Fibroblast of lung (primary cell): Measurements from ENCODE around the gene ASAP2. TPM values are rescaled to one million over a fixed set of nuclear protein-coding genes. Genes with fewer than 3 reads are reported as not detected.

Source experiments
- DNase-seq, 2 donors: peaks; one replicate each; pipeline versions ENCODE4 v3.0.0 to v3.0.0-alpha.2; 2010; ENCODE audit warnings: low read depth in 2 of 2
- H2AFZ ChIP-seq: 2 replicates; pipeline ENCODE4 v1.5.1; 2012; ENCODE audit warnings: low read length, control low read depth, inconsistent platforms
- H3K27ac ChIP-seq: 2 replicates; pipeline ENCODE4 v1.5.1; 2011; ENCODE audit warnings: low read length, control low read depth; ENCODE audit not compliant: insufficient read depth
- H3K27me3 ChIP-seq: 2 replicates; pipeline ENCODE4 v1.5.1; 2011; ENCODE audit warnings: mild to moderate bottlenecking, low read length; ENCODE audit not compliant: control insufficient read depth, insufficient read depth
- H3K36me3 ChIP-seq: 2 replicates; pipeline ENCODE4 v1.5.1; 2011; ENCODE audit warnings: low read length; ENCODE audit not compliant: control insufficient read depth, insufficient read depth
- H3K4me1 ChIP-seq: 2 replicates; pipeline ENCODE4 v1.5.1; 2011; ENCODE audit warnings: low read length; ENCODE audit not compliant: control insufficient read depth, insufficient read depth; ENCODE audit errors: extremely low read depth
- H3K4me2 ChIP-seq: 2 replicates; pipeline ENCODE4 v1.5.1; 2011; ENCODE audit warnings: low read length, control low read depth; ENCODE audit not compliant: insufficient read depth; ENCODE audit errors: extremely low read depth
- H3K4me3 ChIP-seq, 4 experiments: fragments of 200-600 bp in 1 of 4; sonication (generic) in 1 of 4; replicated peaks in 1 of 4; 2 replicates each; pipeline ENCODE4 v1.5.1; 2011 to 2016; ENCODE audit warnings: low read length in 4 of 4, low read depth in 3 of 4, mild to moderate bottlenecking in 3 of 4, control low read depth in 2 of 4, inconsistent platforms in 1 of 4, mixed read lengths in 1 of 4; ENCODE audit not compliant: insufficient read depth in 1 of 4; ENCODE audit errors: control extremely low read depth in 1 of 4
- H3K79me2 ChIP-seq: 2 replicates; pipeline ENCODE4 v1.5.1; 2012; ENCODE audit warnings: mild to moderate bottlenecking, low read length, inconsistent platforms; ENCODE audit not compliant: control insufficient read depth, insufficient read depth
- H3K9ac ChIP-seq: 2 replicates; pipeline ENCODE4 v1.5.1; 2011; ENCODE audit warnings: mild to moderate bottlenecking, low read length, control low read depth; ENCODE audit not compliant: insufficient read depth
- H3K9me3 ChIP-seq: 2 replicates; pipeline ENCODE4 v1.5.1; 2012; ENCODE audit warnings: low read depth, low read length; ENCODE audit not compliant: control insufficient read depth, insufficient read depth
- H4K20me1 ChIP-seq: 2 replicates; pipeline ENCODE4 v1.5.1; 2011; ENCODE audit warnings: low read length; ENCODE audit not compliant: control insufficient read depth, insufficient read depth; ENCODE audit errors: extremely low read depth
- EZH2 ChIP-seq: IDR thresholded peaks from 2 replicates; pipeline ENCODE4 v1.5.1; 2012; ENCODE audit warnings: low read length, control low read depth, mild to moderate bottlenecking; ENCODE audit errors: missing control alignments
- polyA plus RNA-seq, 2 donors: library from polyadenylated mRNA; depleted of rRNA in 1 of 2; stranded (reverse) in 1 of 2; unstranded in 1 of 2; fragments of >200 nt; gene quantifications; 2 replicates each; pipeline ENCODE4 v1.2.1, GENCODE V29; 2011 to 2012; ENCODE audit warnings: missing spikeins in 1 of 2
- total RNA-seq: library from RNA; depleted of rRNA; stranded (reverse); fragments of >200 nt; gene quantifications from 2 replicates; pipeline ENCODE4 v1.2.1, GENCODE V29; 2014
- TF ChIP-seq, protein P1 (sequence below), 2 donors: IDR thresholded peaks in 1 of 2; conservative IDR thresholded peaks in 1 of 2; 1 replicate in 1 of 2; 2 replicates in 1 of 2; pipeline ENCODE4 v1.5.1; 2011 to 2012; ENCODE audit warnings: low read length in 2 of 2, control low read depth in 1 of 2, inconsistent platforms in 1 of 2, low read depth in 1 of 2, mild to moderate bottlenecking in 1 of 2

Gene ASAP2
- total and polyA plus RNA-seq, 2 donors (not counting 1 experiment from before 2014, with no cell fraction given), result 19.2 to 19.9 TPM

- Histone ChIP-seq H3K27me3 (no peaks in the 10 kb centered on the region), H3K27ac (no peak overlapping the region), H3K9ac (no peak overlapping the region), H4K20me1 (no peaks in the 10 kb centered on the region), H3K4me2 (no peak overlapping the region), H2AFZ (no peak overlapping the region), H3K4me3 (no peak overlapping the region), H3K36me3 (no peaks in the 10 kb centered on the region), H3K9me3 (no peaks in the 10 kb centered on the region), H3K4me1 (peaks cover 5% of the 10 kb centered on the region), H3K79me2 (no peaks in the 10 kb centered on the region)
- no peak for DNase-seq
- TF ChIP-seq, protein P1, sequence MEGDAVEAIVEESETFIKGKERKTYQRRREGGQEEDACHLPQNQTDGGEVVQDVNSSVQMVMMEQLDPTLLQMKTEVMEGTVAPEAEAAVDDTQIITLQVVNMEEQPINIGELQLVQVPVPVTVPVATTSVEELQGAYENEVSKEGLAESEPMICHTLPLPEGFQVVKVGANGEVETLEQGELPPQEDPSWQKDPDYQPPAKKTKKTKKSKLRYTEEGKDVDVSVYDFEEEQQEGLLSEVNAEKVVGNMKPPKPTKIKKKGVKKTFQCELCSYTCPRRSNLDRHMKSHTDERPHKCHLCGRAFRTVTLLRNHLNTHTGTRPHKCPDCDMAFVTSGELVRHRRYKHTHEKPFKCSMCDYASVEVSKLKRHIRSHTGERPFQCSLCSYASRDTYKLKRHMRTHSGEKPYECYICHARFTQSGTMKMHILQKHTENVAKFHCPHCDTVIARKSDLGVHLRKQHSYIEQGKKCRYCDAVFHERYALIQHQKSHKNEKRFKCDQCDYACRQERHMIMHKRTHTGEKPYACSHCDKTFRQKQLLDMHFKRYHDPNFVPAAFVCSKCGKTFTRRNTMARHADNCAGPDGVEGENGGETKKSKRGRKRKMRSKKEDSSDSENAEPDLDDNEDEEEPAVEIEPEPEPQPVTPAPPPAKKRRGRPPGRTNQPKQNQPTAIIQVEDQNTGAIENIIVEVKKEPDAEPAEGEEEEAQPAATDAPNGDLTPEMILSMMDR (conservative IDR thresholded peaks at IDR 0.05 in 1 of 2, IDR thresholded peaks at IDR 0.05 in 1 of 2; ENCODE audit: low read depth in 1 of 2, low read length in 2 of 2), result no peak
- no peak for TF ChIP-seq EZH2
These were observed 45.9 kb upstream of the ASAP2 start for GRCh38 chr2:9160732-9161131.

GRCh38 chr2:9162841-9163240 lies 43.8 kb upstream of the ASAP2 start:
- no peak overlapping the region for H3K4me3 ChIP-seq
- H3K79me2 ChIP-seq, result no peaks in the 10 kb centered on the region
- H3K36me3 ChIP-seq, result no peaks in the 10 kb centered on the region
- no peak overlapping the region for H3K4me2 ChIP-seq
- DNase-seq, result no peak
- H3K27ac ChIP-seq, result no peak overlapping the region
- TF ChIP-seq, protein P1 (conservative IDR thresholded peaks at IDR 0.05 in 1 of 2, IDR thresholded peaks at IDR 0.05 in 1 of 2; ENCODE audit: low read depth in 1 of 2, low read length in 2 of 2), result no peak
- TF ChIP-seq EZH2, result no peak
- no peak overlapping the region for H3K9ac ChIP-seq
- no peaks in the 10 kb centered on the region for H3K9me3 ChIP-seq
- H4K20me1 ChIP-seq, result no peaks in the 10 kb centered on the region
- peaks cover 5% of the 10 kb centered on the region for H3K4me1 ChIP-seq
- no peaks in the 10 kb centered on the region for H3K27me3 ChIP-seq
- no peak overlapping the region for H2AFZ ChIP-seq

- TF ChIP-seq, protein P1 (conservative IDR thresholded peaks at IDR 0.05 in 1 of 2, IDR thresholded peaks at IDR 0.05 in 1 of 2; ENCODE audit: low read depth in 1 of 2, low read length in 2 of 2), result no peak
- TF ChIP-seq EZH2, result no peak
- Histone ChIP-seq H3K4me1 (peaks cover 7% of the 10 kb centered on the region), H3K79me2 (no peaks in the 10 kb centered on the region), H3K4me3 (no peak overlapping the region), H3K4me2 (no peak overlapping the region), H3K27me3 (no peaks in the 10 kb centered on the region), H3K9ac (no peak overlapping the region), H4K20me1 (no peaks in the 10 kb centered on the region), H3K36me3 (no peaks in the 10 kb centered on the region), H2AFZ (no peak overlapping the region), H3K9me3 (no peaks in the 10 kb centered on the region), H3K27ac (no peak overlapping the region)
- peak; percentile 59 to 79 for DNase-seq
These were observed 43.1 kb upstream of the ASAP2 start for GRCh38 chr2:9163306-9164111.
